GM12878 (cell line): ENCODE measurements around the gene GFI1.

Source experiments
- EZH2 ChIP-seq: IDR thresholded peaks from 2 replicates; pipeline ENCODE4 v1.6.1; 2012; ENCODE audit warnings: low read depth, mild to moderate bottlenecking, control low read depth, inconsistent platforms, low read length, borderline replicate concordance; ENCODE audit not compliant: control insufficient read depth
- JUNB ChIP-seq: IDR thresholded peaks from 2 replicates; pipeline ENCODE4 v1.6.1; 2016; ENCODE audit warnings: antibody characterized with exemption, mild to moderate bottlenecking
- JUND ChIP-seq: IDR thresholded peaks from 2 replicates; pipeline ENCODE4 v1.6.1; 2012; ENCODE audit warnings: low read depth, mild to moderate bottlenecking, low read length, improper control_type of control experiment, moderate library complexity
- MTA2 ChIP-seq: fragments of 450-650 bp; IDR thresholded peaks from 2 replicates; pipeline ENCODE4 v1.6.1; 2016; ENCODE audit warnings: low read depth, mild to moderate bottlenecking, moderate library complexity
- POLR2A ChIP-seq: IDR thresholded peaks from 2 replicates; pipeline ENCODE4 v1.6.1; 2011; ENCODE audit warnings: low read depth, mild to moderate bottlenecking, low read length
- POLR2AphosphoS5 ChIP-seq: IDR thresholded peaks from 2 replicates; pipeline ENCODE4 v1.6.1; 2011; ENCODE audit warnings: mild to moderate bottlenecking, low read length, inconsistent platforms
- RAD21 ChIP-seq: IDR thresholded peaks from 2 replicates; pipeline ENCODE4 v1.6.1; 2011; ENCODE audit warnings: mild to moderate bottlenecking, low read depth, low read length, moderate library complexity; ENCODE audit not compliant: insufficient read depth
- RUNX3 ChIP-seq: IDR thresholded peaks from 2 replicates; pipeline ENCODE4 v1.6.1; 2012; ENCODE audit warnings: low read length, inconsistent platforms
- SP1 ChIP-seq: IDR thresholded peaks from one replicate; pipeline ENCODE4 v1.6.1; 2011; ENCODE audit warnings: low read depth, low read length
- SREBF2 ChIP-seq: IDR thresholded peaks from 2 replicates; pipeline ENCODE4 v1.6.1; 2012; ENCODE audit warnings: mild to moderate bottlenecking, low read length
- SUZ12 ChIP-seq: fragments of 200-600 bp; sonication (generic); IDR thresholded peaks from one replicate; pipeline ENCODE4 v1.6.1; 2018; ENCODE audit warnings: antibody characterized with exemption, mild to moderate bottlenecking; ENCODE audit not compliant: unreplicated experiment
- TF ChIP-seq, protein P1 (sequence below), 3 experiments: IDR thresholded peaks in 2 of 3; conservative IDR thresholded peaks in 1 of 3; 2 replicates each; pipeline ENCODE4 v1.5.1; 2011; ENCODE audit warnings: low read depth in 3 of 3, low read length in 3 of 3, mild to moderate bottlenecking in 3 of 3, control low read depth in 2 of 3, moderate library complexity in 2 of 3, inconsistent platforms in 1 of 3, mixed read lengths in 1 of 3; ENCODE audit not compliant: control insufficient read depth in 2 of 3, insufficient read depth in 1 of 3; ENCODE audit errors: extremely low read depth in 1 of 3
- TF ChIP-seq, protein P2 (sequence below): IDR thresholded peaks from 2 replicates; pipeline ENCODE4 v1.6.1; 2012; ENCODE audit warnings: mild to moderate bottlenecking, low read depth, low read length

DNA sequence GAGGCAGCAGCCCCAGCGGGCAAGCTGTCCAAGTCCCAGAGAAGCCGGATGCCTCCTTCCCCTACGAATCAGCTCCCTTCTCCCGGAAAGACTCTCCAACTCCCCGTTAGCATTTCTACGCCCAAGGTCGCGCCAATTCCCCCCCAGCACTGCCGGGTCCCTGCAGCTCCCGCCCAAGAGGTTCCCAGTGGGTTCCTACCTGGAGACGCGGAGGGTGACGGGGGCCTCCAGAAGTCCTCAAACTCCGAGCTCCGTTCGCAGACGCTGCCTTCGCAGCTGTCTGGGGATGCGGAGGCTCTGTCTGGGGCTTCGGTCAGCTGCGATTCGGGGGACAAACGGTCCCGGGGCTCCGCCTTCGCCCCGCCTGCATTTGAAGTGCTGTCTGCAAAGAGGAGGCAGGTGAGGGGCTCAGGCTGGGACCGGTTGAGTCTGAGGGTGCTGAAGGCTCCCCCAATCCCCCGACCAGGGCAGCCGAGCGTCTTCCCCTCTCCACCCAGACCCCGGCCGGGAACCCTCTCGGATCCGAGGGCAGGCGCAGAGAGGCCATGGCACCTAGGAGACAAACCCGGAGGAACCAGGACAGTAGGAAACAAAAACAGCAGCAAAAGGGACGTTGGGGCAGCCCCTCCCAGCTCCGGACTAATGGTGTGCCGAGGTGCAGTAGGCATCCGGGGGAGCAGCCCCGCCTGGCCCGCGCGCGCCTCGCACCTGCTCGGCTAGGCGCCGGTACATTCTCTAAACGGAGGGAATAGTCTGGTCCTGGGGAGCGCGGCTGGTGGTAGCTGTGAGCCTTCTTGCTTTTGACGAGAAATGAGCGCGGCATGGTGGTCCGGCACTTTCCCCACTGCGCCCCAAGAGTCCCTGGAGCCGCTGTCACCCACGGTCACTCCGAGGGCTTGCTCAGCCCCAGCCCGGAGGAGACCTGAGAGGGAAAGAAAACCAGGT lies 3.8 kb downstream of the GFI1 start:
- TF ChIP-seq JUNB: no peak
- TF ChIP-seq RAD21: no peak
- no peak for TF ChIP-seq SUZ12
- no peak for TF ChIP-seq POLR2AphosphoS5
- no peak for TF ChIP-seq SP1
- TF ChIP-seq, protein P1, sequence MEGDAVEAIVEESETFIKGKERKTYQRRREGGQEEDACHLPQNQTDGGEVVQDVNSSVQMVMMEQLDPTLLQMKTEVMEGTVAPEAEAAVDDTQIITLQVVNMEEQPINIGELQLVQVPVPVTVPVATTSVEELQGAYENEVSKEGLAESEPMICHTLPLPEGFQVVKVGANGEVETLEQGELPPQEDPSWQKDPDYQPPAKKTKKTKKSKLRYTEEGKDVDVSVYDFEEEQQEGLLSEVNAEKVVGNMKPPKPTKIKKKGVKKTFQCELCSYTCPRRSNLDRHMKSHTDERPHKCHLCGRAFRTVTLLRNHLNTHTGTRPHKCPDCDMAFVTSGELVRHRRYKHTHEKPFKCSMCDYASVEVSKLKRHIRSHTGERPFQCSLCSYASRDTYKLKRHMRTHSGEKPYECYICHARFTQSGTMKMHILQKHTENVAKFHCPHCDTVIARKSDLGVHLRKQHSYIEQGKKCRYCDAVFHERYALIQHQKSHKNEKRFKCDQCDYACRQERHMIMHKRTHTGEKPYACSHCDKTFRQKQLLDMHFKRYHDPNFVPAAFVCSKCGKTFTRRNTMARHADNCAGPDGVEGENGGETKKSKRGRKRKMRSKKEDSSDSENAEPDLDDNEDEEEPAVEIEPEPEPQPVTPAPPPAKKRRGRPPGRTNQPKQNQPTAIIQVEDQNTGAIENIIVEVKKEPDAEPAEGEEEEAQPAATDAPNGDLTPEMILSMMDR (IDR thresholded peaks at IDR 0.05 in 2 of 3, conservative IDR thresholded peaks at IDR 0.05 in 1 of 3; ENCODE audit: control insufficient read depth in 2 of 3, extremely low read depth in 1 of 3, insufficient read depth in 1 of 3, low read depth in 3 of 3, low read length in 3 of 3): no peak
- TF ChIP-seq, protein P2, sequence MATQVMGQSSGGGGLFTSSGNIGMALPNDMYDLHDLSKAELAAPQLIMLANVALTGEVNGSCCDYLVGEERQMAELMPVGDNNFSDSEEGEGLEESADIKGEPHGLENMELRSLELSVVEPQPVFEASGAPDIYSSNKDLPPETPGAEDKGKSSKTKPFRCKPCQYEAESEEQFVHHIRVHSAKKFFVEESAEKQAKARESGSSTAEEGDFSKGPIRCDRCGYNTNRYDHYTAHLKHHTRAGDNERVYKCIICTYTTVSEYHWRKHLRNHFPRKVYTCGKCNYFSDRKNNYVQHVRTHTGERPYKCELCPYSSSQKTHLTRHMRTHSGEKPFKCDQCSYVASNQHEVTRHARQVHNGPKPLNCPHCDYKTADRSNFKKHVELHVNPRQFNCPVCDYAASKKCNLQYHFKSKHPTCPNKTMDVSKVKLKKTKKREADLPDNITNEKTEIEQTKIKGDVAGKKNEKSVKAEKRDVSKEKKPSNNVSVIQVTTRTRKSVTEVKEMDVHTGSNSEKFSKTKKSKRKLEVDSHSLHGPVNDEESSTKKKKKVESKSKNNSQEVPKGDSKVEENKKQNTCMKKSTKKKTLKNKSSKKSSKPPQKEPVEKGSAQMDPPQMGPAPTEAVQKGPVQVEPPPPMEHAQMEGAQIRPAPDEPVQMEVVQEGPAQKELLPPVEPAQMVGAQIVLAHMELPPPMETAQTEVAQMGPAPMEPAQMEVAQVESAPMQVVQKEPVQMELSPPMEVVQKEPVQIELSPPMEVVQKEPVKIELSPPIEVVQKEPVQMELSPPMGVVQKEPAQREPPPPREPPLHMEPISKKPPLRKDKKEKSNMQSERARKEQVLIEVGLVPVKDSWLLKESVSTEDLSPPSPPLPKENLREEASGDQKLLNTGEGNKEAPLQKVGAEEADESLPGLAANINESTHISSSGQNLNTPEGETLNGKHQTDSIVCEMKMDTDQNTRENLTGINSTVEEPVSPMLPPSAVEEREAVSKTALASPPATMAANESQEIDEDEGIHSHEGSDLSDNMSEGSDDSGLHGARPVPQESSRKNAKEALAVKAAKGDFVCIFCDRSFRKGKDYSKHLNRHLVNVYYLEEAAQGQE: no peak
- TF ChIP-seq RUNX3: no peak
- no peak; the same call in 1 of the 2 replicates for TF ChIP-seq POLR2A
- no peak for TF ChIP-seq SREBF2
- TF ChIP-seq MTA2: no peak
- TF ChIP-seq JUND: no peak
- TF ChIP-seq EZH2: no peak
